NCI-H1930 (cell line): ENCODE measurements around the gene PTPRT.

Experiments used
- DNase-seq, 2 experiments: peaks; one replicate each; lab custom pipeline; 2025; lab: John Stamatoyannopoulos, UW

The PTPRT gene

GRCh38 chr20:42043921-42044320, 1145.8 kb downstream of the PTPRT start:
- DNase-seq: no peak

GRCh38 chr20:42041000-42041565, 1148.6 kb downstream of the PTPRT start:
- no peak for DNase-seq

GRCh38 chr20:42027746-42028268, 1161.9 kb downstream of the PTPRT start:
- no peak for DNase-seq

- DNase-seq: no peak
Measured at GRCh38 chr20:42026599-42026998, 1163.1 kb downstream of the PTPRT start.

GRCh38 chr20:42024653-42025052, 1165.1 kb downstream of the PTPRT start:
- no peak for DNase-seq
